Measurements from ENCODE around the gene MTERF1. TPM values are rescaled to one million over a fixed set of nuclear protein-coding genes. Genes with fewer than 3 reads are reported as not detected.

MTERF1 gene, protein sequence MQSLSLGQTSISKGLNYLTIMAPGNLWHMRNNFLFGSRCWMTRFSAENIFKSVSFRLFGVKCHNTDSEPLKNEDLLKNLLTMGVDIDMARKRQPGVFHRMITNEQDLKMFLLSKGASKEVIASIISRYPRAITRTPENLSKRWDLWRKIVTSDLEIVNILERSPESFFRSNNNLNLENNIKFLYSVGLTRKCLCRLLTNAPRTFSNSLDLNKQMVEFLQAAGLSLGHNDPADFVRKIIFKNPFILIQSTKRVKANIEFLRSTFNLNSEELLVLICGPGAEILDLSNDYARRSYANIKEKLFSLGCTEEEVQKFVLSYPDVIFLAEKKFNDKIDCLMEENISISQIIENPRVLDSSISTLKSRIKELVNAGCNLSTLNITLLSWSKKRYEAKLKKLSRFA
- total RNA-seq: 10 to 100 TPM; 15.9 to 16.9 TPM

GRCh38 chr7:91880413-91881241, at the start of gene MTERF1:
TSS of gene MTERF1 (minus strand) at chr7:91880702. CDS start at chr7:91880083, 619 bp downstream.
- CTCF ChIA-PET: interaction anchor here (0.6 to 2.3 kb wide), 24 partner anchors 8 to 566 kb away, joined by 3 to 19 read pairs (median 4); partner anchors contain the start of genes AKAP9, CYP51A1 and GATAD1
- TF ChIP-seq, protein P1, sequence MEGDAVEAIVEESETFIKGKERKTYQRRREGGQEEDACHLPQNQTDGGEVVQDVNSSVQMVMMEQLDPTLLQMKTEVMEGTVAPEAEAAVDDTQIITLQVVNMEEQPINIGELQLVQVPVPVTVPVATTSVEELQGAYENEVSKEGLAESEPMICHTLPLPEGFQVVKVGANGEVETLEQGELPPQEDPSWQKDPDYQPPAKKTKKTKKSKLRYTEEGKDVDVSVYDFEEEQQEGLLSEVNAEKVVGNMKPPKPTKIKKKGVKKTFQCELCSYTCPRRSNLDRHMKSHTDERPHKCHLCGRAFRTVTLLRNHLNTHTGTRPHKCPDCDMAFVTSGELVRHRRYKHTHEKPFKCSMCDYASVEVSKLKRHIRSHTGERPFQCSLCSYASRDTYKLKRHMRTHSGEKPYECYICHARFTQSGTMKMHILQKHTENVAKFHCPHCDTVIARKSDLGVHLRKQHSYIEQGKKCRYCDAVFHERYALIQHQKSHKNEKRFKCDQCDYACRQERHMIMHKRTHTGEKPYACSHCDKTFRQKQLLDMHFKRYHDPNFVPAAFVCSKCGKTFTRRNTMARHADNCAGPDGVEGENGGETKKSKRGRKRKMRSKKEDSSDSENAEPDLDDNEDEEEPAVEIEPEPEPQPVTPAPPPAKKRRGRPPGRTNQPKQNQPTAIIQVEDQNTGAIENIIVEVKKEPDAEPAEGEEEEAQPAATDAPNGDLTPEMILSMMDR (IDR thresholded peaks at IDR 0.05): peak; percentile 94
- POLR2A ChIA-PET: interaction anchor here (0.5 to 1.4 kb wide), 4 partner anchors 12 to 65 kb away, joined by 3 to 6 read pairs (median 4); no protein-coding TSS in a partner anchor
- Mint-ChIP-seq H3K4me3 (peak within 1 kb of the TSS; percentile 88), H3K36me3 (ENCODE audit: low read depth) (peaks cover 20% of the 10 kb centered on the region), H3K27me3 (no peaks in the 10 kb centered on the region), H3K9me3 (no peaks in the 10 kb centered on the region), H3K4me1 (ENCODE audit: low read depth) (peaks cover 29% of the 10 kb centered on the region), H3K27ac (peak within 1 kb of the TSS; percentile 98)
- DNase-seq: peak; percentile 97
- peak; percentile 96 for ATAC-seq
- intact Hi-C loops (cut with micrococcal nuclease): loop anchor here (10.0 kb wide), 1 partner anchor 796 kb away; no protein-coding TSS in a partner anchor

GRCh38 chr7:91929463-91929862, 49.0 kb upstream of the MTERF1 start:
- Mint-ChIP-seq H3K9me3 (no peaks in the 10 kb centered on the region), H3K4me1 (ENCODE audit: low read depth) (peaks cover 10% of the 10 kb centered on the region), H3K36me3 (ENCODE audit: low read depth) (no peaks in the 10 kb centered on the region), H3K27ac (peak overlapping the region; percentile 62), H3K27me3 (peaks cover 5% of the 10 kb centered on the region), H3K4me3 (no peak overlapping the region)
- TF ChIP-seq, protein P1 (IDR thresholded peaks at IDR 0.05): no peak
- ATAC-seq: peak; percentile 95
- no peak for DNase-seq
- ChIA-PET POLR2A (no interaction called here), CTCF (no interaction called here)
- intact Hi-C loops (cut with micrococcal nuclease): no loop called here

DNA sequence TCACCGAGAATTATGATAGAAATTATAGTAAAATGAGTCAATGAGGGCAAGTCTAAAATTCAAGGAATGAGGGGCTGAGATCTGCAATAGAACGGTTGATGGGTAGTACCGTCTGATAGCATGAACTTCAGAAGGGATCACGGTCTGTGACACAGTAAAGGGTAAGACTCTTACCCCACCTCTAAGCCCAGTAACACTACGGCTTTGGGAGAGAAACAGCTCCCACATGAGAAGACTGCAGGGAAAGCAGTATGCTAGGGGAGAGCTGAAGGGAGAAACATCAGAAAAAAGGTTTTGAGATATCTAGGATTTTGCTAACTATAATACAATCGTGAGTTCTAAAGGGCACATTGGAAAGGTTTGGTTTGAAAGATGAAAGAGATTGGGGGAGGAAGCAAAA, 47.4 kb upstream of the MTERF1 start:
- Mint-ChIP-seq H3K27me3 (peaks cover 6% of the 10 kb centered on the region), H3K27ac (no peak overlapping the region), H3K4me1 (ENCODE audit: low read depth) (peaks cover 10% of the 10 kb centered on the region), H3K36me3 (ENCODE audit: low read depth) (no peaks in the 10 kb centered on the region), H3K4me3 (no peak overlapping the region), H3K9me3 (no peaks in the 10 kb centered on the region)
- DNase-seq: no peak
- TF ChIP-seq, protein P1 (IDR thresholded peaks at IDR 0.05): no peak
- ChIA-PET CTCF (interaction anchor here (1.5 kb wide), 1 partner anchor 15 kb away, joined by 3 read pairs; no protein-coding TSS in a partner anchor), POLR2A (interaction anchor here (0.6 kb wide), 1 partner anchor 106 kb away, joined by 4 read pairs; no protein-coding TSS in a partner anchor)
- intact Hi-C loops (cut with micrococcal nuclease): no loop called here
- ATAC-seq: no peak

DNA sequence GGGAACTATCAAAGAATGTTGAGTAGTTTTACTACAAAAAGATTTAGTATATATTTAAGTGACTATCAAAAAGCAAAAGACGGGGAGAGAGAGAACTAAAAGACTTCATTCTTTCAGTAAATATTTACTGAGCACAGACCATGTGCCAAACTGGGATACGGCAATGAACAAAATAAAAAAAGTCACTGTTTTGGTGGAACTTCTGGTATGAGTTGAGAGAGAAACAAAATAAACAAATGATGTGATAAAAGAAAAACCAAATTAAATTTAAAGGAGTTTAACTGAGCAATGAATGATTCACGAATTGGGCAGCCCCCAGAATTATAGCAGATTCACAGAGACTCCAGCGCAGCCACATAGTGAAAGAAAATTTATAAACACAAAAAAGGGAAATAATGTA, 42.4 kb upstream of the MTERF1 start:
- TF ChIP-seq, protein P1 (IDR thresholded peaks at IDR 0.05): no peak
- H3K9me3 Mint-ChIP-seq: no peaks in the 10 kb centered on the region
- DNase-seq: no peak
- no peak overlapping the region for H3K4me3 Mint-ChIP-seq
- POLR2A ChIA-PET: no interaction called here
- CTCF ChIA-PET: no interaction called here
- no peak overlapping the region for H3K27ac Mint-ChIP-seq
- peaks cover 8% of the 10 kb centered on the region for H3K27me3 Mint-ChIP-seq
- ATAC-seq: no peak
- peaks cover under 1% of the 10 kb centered on the region for H3K4me1 Mint-ChIP-seq (ENCODE audit: low read depth)
- intact Hi-C loops (cut with micrococcal nuclease): no loop called here
- H3K36me3 Mint-ChIP-seq (ENCODE audit: low read depth): no peaks in the 10 kb centered on the region
